Muscle layer of duodenum (tissue), 2 donors: Measurements from ENCODE around the gene TXNRD1.

ENCODE experiments used
- H3K27ac ChIP-seq: one replicate; pipeline ENCODE4 v1.7.0; 2013; ENCODE audit warnings: mild to moderate bottlenecking, low read length
- H3K27me3 ChIP-seq: one replicate; pipeline ENCODE4 v1.7.0; 2013; ENCODE audit warnings: low read depth, mild to moderate bottlenecking, control low read depth, low read length
- H3K36me3 ChIP-seq, 2 donors: one replicate each; pipeline ENCODE4 v1.7.0; 2013; ENCODE audit warnings: low read length in 2 of 2, control low read depth in 1 of 2, mild to moderate bottlenecking in 1 of 2; ENCODE audit not compliant: insufficient read depth in 2 of 2, control insufficient read depth in 1 of 2
- H3K4me1 ChIP-seq, 2 donors: one replicate each; pipeline ENCODE4 v1.7.0; 2013; ENCODE audit warnings: low read length in 2 of 2, mild to moderate bottlenecking in 2 of 2, control low read depth in 1 of 2, moderate library complexity in 1 of 2; ENCODE audit not compliant: insufficient read depth in 2 of 2, control insufficient read depth in 1 of 2
- H3K4me3 ChIP-seq, 2 donors: one replicate each; pipeline ENCODE4 v1.7.0; 2013; ENCODE audit warnings: low read length in 2 of 2, low read depth in 1 of 2, mild to moderate bottlenecking in 1 of 2
- H3K9me3 ChIP-seq, 2 donors: one replicate each; pipeline ENCODE4 v1.7.0; 2013; ENCODE audit warnings: low read length in 2 of 2, control low read depth in 1 of 2, mild to moderate bottlenecking in 1 of 2; ENCODE audit not compliant: control insufficient read depth in 1 of 2
- donor health status: healthy.

The TXNRD1 gene

GRCh38 chr12:104372721-104373335, 157.2 kb downstream of the TXNRD1 start:
- no peaks in the 10 kb centered on the region for H3K27me3 ChIP-seq
- no peak overlapping the region for H3K27ac ChIP-seq
- no peaks in the 10 kb centered on the region for H3K36me3 ChIP-seq
- no peak overlapping the region for H3K4me3 ChIP-seq
- peaks cover 7% of the 10 kb centered on the region in 2 donors for H3K9me3 ChIP-seq
- H3K4me1 ChIP-seq: no peaks in the 10 kb centered on the region

- no peaks in the 10 kb centered on the region for H3K4me1 ChIP-seq
- H3K27ac ChIP-seq: no peak overlapping the region
- H3K4me3 ChIP-seq: no peak overlapping the region
- H3K27me3 ChIP-seq: no peaks in the 10 kb centered on the region
- H3K36me3 ChIP-seq: no peaks in the 10 kb centered on the region
- H3K9me3 ChIP-seq: peaks cover 7% of the 10 kb centered on the region in 2 donors
Observed at GRCh38 chr12:104374071-104374470, 158.5 kb downstream of the TXNRD1 start.

- no peak overlapping the region for H3K27ac ChIP-seq
- no peaks in the 10 kb centered on the region for H3K4me1 ChIP-seq
- H3K36me3 ChIP-seq: no peaks in the 10 kb centered on the region
- H3K9me3 ChIP-seq: peaks cover under 1% of the 10 kb centered on the region in 2 donors
- H3K27me3 ChIP-seq: no peaks in the 10 kb centered on the region
- no peak overlapping the region for H3K4me3 ChIP-seq
Observed at GRCh38 chr12:104374806-104375205, 159.2 kb downstream of the TXNRD1 start.

- H3K36me3 ChIP-seq: no peaks in the 10 kb centered on the region
- no peak overlapping the region for H3K27ac ChIP-seq
- no peaks in the 10 kb centered on the region for H3K9me3 ChIP-seq
- H3K4me3 ChIP-seq: no peak overlapping the region
- H3K27me3 ChIP-seq: no peaks in the 10 kb centered on the region
- H3K4me1 ChIP-seq: no peaks in the 10 kb centered on the region
Observed at GRCh38 chr12:104375775-104376174, 160.2 kb downstream of the TXNRD1 start.

- no peaks in the 10 kb centered on the region for H3K27me3 ChIP-seq
- no peaks in the 10 kb centered on the region for H3K9me3 ChIP-seq
- no peaks in the 10 kb centered on the region for H3K36me3 ChIP-seq
- H3K4me3 ChIP-seq: no peak overlapping the region
- no peak overlapping the region for H3K27ac ChIP-seq
- H3K4me1 ChIP-seq: peaks cover 0 to 4% of the 10 kb centered on the region in 2 donors
Observed at GRCh38 chr12:104376650-104377513, 161.3 kb downstream of the TXNRD1 start.

- H3K27ac ChIP-seq: no peak overlapping the region
- no peaks in the 10 kb centered on the region for H3K36me3 ChIP-seq
- H3K27me3 ChIP-seq: no peaks in the 10 kb centered on the region
- H3K4me3 ChIP-seq: no peak overlapping the region
- peaks cover 0 to 8% of the 10 kb centered on the region in 2 donors for H3K4me1 ChIP-seq
- no peaks in the 10 kb centered on the region for H3K9me3 ChIP-seq
Observed at GRCh38 chr12:104377514-104377812, 161.9 kb downstream of the TXNRD1 start.

GRCh38 chr12:104378427-104378826, 162.8 kb downstream of the TXNRD1 start:
- Histone ChIP-seq H3K4me1 (peaks cover 0 to 8% of the 10 kb centered on the region in 2 donors), H3K27me3 (no peaks in the 10 kb centered on the region), H3K36me3 (no peaks in the 10 kb centered on the region), H3K9me3 (no peaks in the 10 kb centered on the region), H3K4me3 (no peak overlapping the region), H3K27ac (no peak overlapping the region)

- Histone ChIP-seq H3K36me3 (no peaks in the 10 kb centered on the region), H3K27ac (no peak overlapping the region), H3K27me3 (no peaks in the 10 kb centered on the region), H3K4me3 (no peak overlapping the region), H3K4me1 (peaks cover 0 to 8% of the 10 kb centered on the region in 2 donors), H3K9me3 (no peaks in the 10 kb centered on the region)
Observed at GRCh38 chr12:104381341-104381730, 165.8 kb downstream of the TXNRD1 start.

GRCh38 chr12:104381731-104382480, 166.3 kb downstream of the TXNRD1 start:
- H3K36me3 ChIP-seq: no peaks in the 10 kb centered on the region
- no peak overlapping the region for H3K27ac ChIP-seq
- H3K27me3 ChIP-seq: no peaks in the 10 kb centered on the region
- H3K9me3 ChIP-seq: no peaks in the 10 kb centered on the region
- peaks cover 0 to 8% of the 10 kb centered on the region in 2 donors for H3K4me1 ChIP-seq
- H3K4me3 ChIP-seq: no peak overlapping the region

GRCh38 chr12:104384141-104384880, 168.7 kb downstream of the TXNRD1 start:
- Histone ChIP-seq H3K4me1 (peaks cover 0 to 8% of the 10 kb centered on the region in 2 donors), H3K36me3 (no peaks in the 10 kb centered on the region), H3K4me3 (no peak overlapping the region), H3K27ac (no peak overlapping the region), H3K9me3 (no peaks in the 10 kb centered on the region), H3K27me3 (no peaks in the 10 kb centered on the region)

GRCh38 chr12:104385510-104385909, 169.9 kb downstream of the TXNRD1 start:
- no peaks in the 10 kb centered on the region for H3K27me3 ChIP-seq
- H3K36me3 ChIP-seq: no peaks in the 10 kb centered on the region
- no peak overlapping the region for H3K4me3 ChIP-seq
- no peak overlapping the region for H3K27ac ChIP-seq
- no peaks in the 10 kb centered on the region for H3K9me3 ChIP-seq
- peaks cover 0 to 8% of the 10 kb centered on the region in 2 donors for H3K4me1 ChIP-seq
